OCI-LY3 (cell line): ENCODE results near the gene TACC2.

ENCODE experiments used
- H2AFZ ChIP-seq: fragments of 200-600, 300-600 bp; shearing (Covaris generic); 2 replicates; pipeline ENCODE4 v1.6.0; 2014; ENCODE audit warnings: antibody characterized with exemption, low read depth, low read length
- H3K27ac ChIP-seq: fragments of 200-600, 300-600 bp; sonication (generic); 2 replicates; pipeline ENCODE4 v1.5.1; 2014; ENCODE audit warnings: mild to moderate bottlenecking, low read length, moderate library complexity, mixed read lengths
- H3K27me3 ChIP-seq: fragments of 200-600, 300-600 bp; sonication (generic); 2 replicates; pipeline ENCODE4 v1.6.1; 2014; ENCODE audit warnings: low read depth, low read length, mixed read lengths
- H3K36me3 ChIP-seq: fragments of 200-600, 300-600 bp; sonication (generic); replicated peaks from 2 replicates; pipeline ENCODE3; 2014; ENCODE audit warnings: low read depth, low read length, mixed read lengths
- H3K4me1 ChIP-seq: fragments of 300-600, 200-600 bp; sonication (generic); 2 replicates; pipeline ENCODE4 v1.6.1; 2014; ENCODE audit warnings: low read length, mixed read lengths
- H3K4me2 ChIP-seq: fragments of 200-600, 300-600 bp; sonication (generic); 2 replicates; pipeline ENCODE4 v1.6.1; 2014; ENCODE audit warnings: low read length, mixed read lengths
- H3K4me3 ChIP-seq: fragments of 300-600, 200-600 bp; sonication (generic); 2 replicates; pipeline ENCODE4 v1.5.1; 2014; ENCODE audit warnings: antibody characterized with exemption, mild to moderate bottlenecking, low read length, moderate library complexity
- H3K79me2 ChIP-seq: fragments of 300-600, 200-600 bp; shearing (Covaris generic); 2 replicates; pipeline ENCODE4 v1.6.1; 2014; ENCODE audit warnings: mild to moderate bottlenecking, low read length, mixed read lengths
- H3K9ac ChIP-seq: fragments of 300-600, 200-600 bp; shearing (Covaris generic); 2 replicates; pipeline ENCODE4 v1.6.0; 2014; ENCODE audit warnings: mild to moderate bottlenecking, low read length, moderate library complexity
- H3K9me3 ChIP-seq: fragments of 200-600, 300-600 bp; shearing (Covaris generic); 2 replicates; pipeline ENCODE4 v1.6.1; 2014; ENCODE audit warnings: low read length, mixed read lengths; ENCODE audit not compliant: insufficient read depth
- H4K20me1 ChIP-seq: fragments of 200-600, 300-600 bp; sonication (generic); 2 replicates; pipeline ENCODE4 v1.6.1; 2016; ENCODE audit warnings: low read length, mixed read lengths; ENCODE audit not compliant: insufficient read depth
- CTCF ChIP-seq: fragments of 200-600, 300-600 bp; sonication (generic); IDR thresholded peaks from 2 replicates; pipeline ENCODE4 v1.5.1; 2014; ENCODE audit warnings: antibody characterized with exemption, low read length, low read depth
- EZH2phosphoT487 ChIP-seq: fragments of 200-600 bp; shearing (Covaris generic); IDR thresholded peaks from 2 replicates; pipeline ENCODE4 v1.6.1; 2018; ENCODE audit warnings: antibody characterized with exemption, mixed run types, low read depth

TACC2 gene

DNA sequence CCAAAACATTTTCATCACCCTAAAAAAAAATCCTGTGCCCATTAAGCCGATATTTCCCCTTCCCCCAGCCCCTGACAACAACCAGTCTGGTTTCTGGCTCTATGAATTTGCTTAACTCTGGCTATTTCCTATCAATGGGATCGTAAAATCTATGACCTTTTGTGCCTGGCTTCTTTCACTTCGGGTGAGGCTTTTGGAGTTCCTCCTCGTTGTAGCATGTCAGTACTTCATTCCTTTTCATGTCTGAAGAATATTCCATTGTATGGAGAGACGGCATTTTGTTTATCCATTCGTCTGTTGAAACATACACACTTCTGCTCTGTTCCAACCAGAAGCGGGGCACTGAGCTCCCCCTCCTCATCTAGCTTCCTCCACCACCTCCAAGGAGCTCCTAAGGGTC, 29.5 kb downstream of the TACC2 start:
- no peak overlapping the region for H2AFZ ChIP-seq
- H3K9me3 ChIP-seq: no peaks in the 10 kb centered on the region
- H3K79me2 ChIP-seq: no peaks in the 10 kb centered on the region
- H3K4me3 ChIP-seq: no peak overlapping the region
- H3K9ac ChIP-seq: no peak overlapping the region
- H3K36me3 ChIP-seq: no peaks in the 10 kb centered on the region
- H3K4me1 ChIP-seq: no peaks in the 10 kb centered on the region
- H3K27me3 ChIP-seq: no peaks in the 10 kb centered on the region
- TF ChIP-seq CTCF: no peak
- no peak for TF ChIP-seq EZH2phosphoT487
- no peaks in the 10 kb centered on the region for H4K20me1 ChIP-seq
- H3K4me2 ChIP-seq: no peak overlapping the region
- no peak overlapping the region for H3K27ac ChIP-seq

DNA sequence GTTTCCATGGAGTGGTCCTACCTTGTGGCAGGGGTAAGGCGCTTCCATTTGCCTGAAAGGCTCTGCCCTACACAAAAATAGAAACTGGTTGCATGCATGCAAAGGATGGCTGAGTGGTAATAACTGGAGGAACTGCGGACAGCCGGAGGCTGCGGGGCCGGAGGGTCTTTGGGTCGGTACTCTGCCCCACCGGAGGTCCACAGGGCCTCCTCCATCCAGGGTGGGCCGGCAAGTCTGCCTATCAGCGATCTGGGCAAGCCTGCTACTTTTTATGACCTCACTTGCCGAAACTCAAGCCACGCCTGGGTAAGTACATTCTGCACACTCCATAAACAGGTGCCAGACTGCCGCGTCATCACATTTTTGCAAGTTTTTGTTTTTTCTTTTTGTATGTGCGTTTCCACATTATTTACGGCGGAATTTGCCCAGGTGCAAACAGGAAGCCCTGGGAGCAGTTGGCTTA, 30.0 kb downstream of the TACC2 start:
- no peak overlapping the region for H3K4me2 ChIP-seq
- no peaks in the 10 kb centered on the region for H3K27me3 ChIP-seq
- H3K79me2 ChIP-seq: no peaks in the 10 kb centered on the region
- no peak overlapping the region for H3K9ac ChIP-seq
- H3K9me3 ChIP-seq: no peaks in the 10 kb centered on the region
- H3K27ac ChIP-seq: no peak overlapping the region
- TF ChIP-seq CTCF (no peak), EZH2phosphoT487 (no peak)
- H3K4me3 ChIP-seq: no peak overlapping the region
- no peaks in the 10 kb centered on the region for H3K36me3 ChIP-seq
- no peaks in the 10 kb centered on the region for H3K4me1 ChIP-seq
- no peak overlapping the region for H2AFZ ChIP-seq
- H4K20me1 ChIP-seq: no peaks in the 10 kb centered on the region

- Histone ChIP-seq H2AFZ (no peak overlapping the region), H3K79me2 (no peaks in the 10 kb centered on the region), H3K36me3 (no peaks in the 10 kb centered on the region), H3K4me1 (no peaks in the 10 kb centered on the region), H3K9ac (no peak overlapping the region), H3K27me3 (no peaks in the 10 kb centered on the region), H3K4me3 (no peak overlapping the region), H3K27ac (no peak overlapping the region), H3K4me2 (no peak overlapping the region), H3K9me3 (no peaks in the 10 kb centered on the region), H4K20me1 (no peaks in the 10 kb centered on the region)
- TF ChIP-seq CTCF: no peak
- TF ChIP-seq EZH2phosphoT487: no peak
Observed at GRCh38 chr10:122019414-122019975, 30.5 kb downstream of the TACC2 start.

GRCh38 chr10:122020226-122020625, 31.3 kb downstream of the TACC2 start:
- no peak overlapping the region for H2AFZ ChIP-seq
- H3K9me3 ChIP-seq: no peaks in the 10 kb centered on the region
- H3K4me3 ChIP-seq: no peak overlapping the region
- H4K20me1 ChIP-seq: no peaks in the 10 kb centered on the region
- TF ChIP-seq EZH2phosphoT487: no peak
- no peak overlapping the region for H3K9ac ChIP-seq
- no peaks in the 10 kb centered on the region for H3K27me3 ChIP-seq
- no peaks in the 10 kb centered on the region for H3K4me1 ChIP-seq
- H3K4me2 ChIP-seq: no peak overlapping the region
- H3K27ac ChIP-seq: no peak overlapping the region
- no peaks in the 10 kb centered on the region for H3K79me2 ChIP-seq
- no peaks in the 10 kb centered on the region for H3K36me3 ChIP-seq

GRCh38 chr10:122021379-122021778, 32.4 kb downstream of the TACC2 start:
- TF ChIP-seq EZH2phosphoT487 (no peak), CTCF (no peak)
- no peak overlapping the region for H3K4me3 ChIP-seq
- no peak overlapping the region for H2AFZ ChIP-seq
- H4K20me1 ChIP-seq: no peaks in the 10 kb centered on the region
- H3K27me3 ChIP-seq: no peaks in the 10 kb centered on the region
- no peak overlapping the region for H3K4me2 ChIP-seq
- no peak overlapping the region for H3K9ac ChIP-seq
- H3K79me2 ChIP-seq: no peaks in the 10 kb centered on the region
- H3K4me1 ChIP-seq: no peaks in the 10 kb centered on the region
- no peaks in the 10 kb centered on the region for H3K36me3 ChIP-seq
- no peak overlapping the region for H3K27ac ChIP-seq
- H3K9me3 ChIP-seq: no peaks in the 10 kb centered on the region
